A673 (cell line): ENCODE measurements around the gene EXOC6.

Experiments
- EZH2 ChIP-seq: fragments of 200-600 bp; sonication (generic); IDR thresholded peaks from 2 replicates; pipeline ENCODE4 v1.6.1; 2017; ENCODE audit warnings: borderline replicate concordance, low read depth, mild to moderate bottlenecking, mixed read lengths, antibody characterized with exemption, low read length; ENCODE audit not compliant: poor library complexity, severe bottlenecking
- TF ChIP-seq, protein P1 (sequence below): fragments of 300-800, 200-600 bp; sonication (generic); conservative IDR thresholded peaks from 2 replicates; pipeline ENCODE4 v1.5.1; 2017; ENCODE audit warnings: low read depth, mild to moderate bottlenecking, antibody characterized with exemption, low read length, moderate library complexity, mixed read lengths

DNA sequence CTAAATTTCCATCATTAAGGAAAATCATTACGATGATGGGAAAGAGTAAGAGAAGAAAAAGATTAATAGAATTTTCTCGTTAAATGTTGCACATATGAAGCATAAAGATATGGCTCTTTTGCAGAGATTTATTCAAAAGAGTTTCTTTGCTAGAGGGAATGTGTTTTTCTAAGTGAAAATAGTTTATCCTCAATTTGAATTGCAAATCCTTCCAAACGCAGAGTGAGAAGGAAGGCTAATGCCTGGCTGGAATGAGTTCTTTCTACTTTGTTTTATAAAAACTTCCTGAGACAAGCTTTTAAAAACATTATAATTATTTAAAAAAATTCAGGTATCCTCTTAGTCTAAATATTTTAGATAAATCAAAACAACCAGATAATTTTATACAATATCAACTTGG lies 239.5 kb downstream of the EXOC6 start:
- TF ChIP-seq, protein P1, sequence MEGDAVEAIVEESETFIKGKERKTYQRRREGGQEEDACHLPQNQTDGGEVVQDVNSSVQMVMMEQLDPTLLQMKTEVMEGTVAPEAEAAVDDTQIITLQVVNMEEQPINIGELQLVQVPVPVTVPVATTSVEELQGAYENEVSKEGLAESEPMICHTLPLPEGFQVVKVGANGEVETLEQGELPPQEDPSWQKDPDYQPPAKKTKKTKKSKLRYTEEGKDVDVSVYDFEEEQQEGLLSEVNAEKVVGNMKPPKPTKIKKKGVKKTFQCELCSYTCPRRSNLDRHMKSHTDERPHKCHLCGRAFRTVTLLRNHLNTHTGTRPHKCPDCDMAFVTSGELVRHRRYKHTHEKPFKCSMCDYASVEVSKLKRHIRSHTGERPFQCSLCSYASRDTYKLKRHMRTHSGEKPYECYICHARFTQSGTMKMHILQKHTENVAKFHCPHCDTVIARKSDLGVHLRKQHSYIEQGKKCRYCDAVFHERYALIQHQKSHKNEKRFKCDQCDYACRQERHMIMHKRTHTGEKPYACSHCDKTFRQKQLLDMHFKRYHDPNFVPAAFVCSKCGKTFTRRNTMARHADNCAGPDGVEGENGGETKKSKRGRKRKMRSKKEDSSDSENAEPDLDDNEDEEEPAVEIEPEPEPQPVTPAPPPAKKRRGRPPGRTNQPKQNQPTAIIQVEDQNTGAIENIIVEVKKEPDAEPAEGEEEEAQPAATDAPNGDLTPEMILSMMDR, result no peak
- TF ChIP-seq EZH2, result no peak
